Suppressor macrophage (primary cell): ENCODE data around the gene CDK5.

Source experiments
- DNase-seq, 4 experiments: peaks; one replicate each; pipeline ENCODE4 v3.0.0-alpha.2; 2020 to 2022

The CDK5 gene

GRCh38 chr7:151086802-151087244 is 29.1 kb upstream of the CDK5 start:
- DNase-seq, result peak; percentile 33 to 48 (median 42)

- DNase-seq, result peak; percentile 94 to 97 (median 96)
These were observed 28.3 kb upstream of the CDK5 start, which contains the start of gene AGAP3 for GRCh38 chr7:151085691-151086620. TSS of gene AGAP3 (plus strand) at chr7:151086475. CDS start at chr7:151086742, 267 bp downstream.

GRCh38 chr7:151085329-151085690 is 27.6 kb upstream of the CDK5 start:
- no peak for DNase-seq

GRCh38 chr7:151083824-151084160 is 26.1 kb upstream of the CDK5 start:
- DNase-seq, result no peak

GRCh38 chr7:151083071-151083823 is 25.6 kb upstream of the CDK5 start, which contains the start of gene TMUB1:
TSS of gene TMUB1 (minus strand) at chr7:151083493. CDS start at chr7:151082563, 930 bp downstream.
- peak; percentile 78 to 92 (median 85) for DNase-seq

- no peak for DNase-seq
These were observed 24.7 kb upstream of the CDK5 start for GRCh38 chr7:151082141-151083070.

GRCh38 chr7:151081170-151082101 is 23.7 kb upstream of the CDK5 start:
- no peak for DNase-seq

- peak; percentile 94 to 97 (median 96) for DNase-seq
These were observed 22.9 kb upstream of the CDK5 start, which contains the start of gene FASTK for GRCh38 chr7:151080522-151081169. TSS of gene FASTK (minus strand) at chr7:151080809. CDS start at chr7:151080766, 43 bp downstream.

GRCh38 chr7:151080067-151080521 is 22.4 kb upstream of the CDK5 start:
- peak; percentile 21 to 45 (median 34) for DNase-seq

GRCh38 chr7:151079199-151079910 is 21.7 kb upstream of the CDK5 start:
- DNase-seq, result no peak

- DNase-seq, result no peak
These were observed 20.7 kb upstream of the CDK5 start for GRCh38 chr7:151078233-151079040.

- DNase-seq, result no peak
These were observed 20.1 kb upstream of the CDK5 start for GRCh38 chr7:151077705-151078232.

GRCh38 chr7:151076863-151077704 is 19.4 kb upstream of the CDK5 start:
- DNase-seq, result peak in 3 of 4 experiments; percentile 25 to 56 (median 39)

- no peak for DNase-seq
These were observed 18.3 kb upstream of the CDK5 start for GRCh38 chr7:151075978-151076426.

GRCh38 chr7:151075662-151075971 is 17.9 kb upstream of the CDK5 start:
- no peak for DNase-seq

- DNase-seq, result no peak
These were observed 17.3 kb upstream of the CDK5 start for GRCh38 chr7:151074817-151075661.

GRCh38 chr7:151073990-151074389 is 16.3 kb upstream of the CDK5 start:
- no peak for DNase-seq
